K562 (cell line): ENCODE data around the gene CCL21. TPM values are rescaled to one million over a fixed set of nuclear protein-coding genes. Genes with fewer than 3 reads are reported as not detected.

Experiments
- ATAC-seq: fragments of 200-7000 bp; cut with Tn5 transposase; 3 replicates; pipeline ENCODE4 v1.9.1; 2020; ENCODE audit warnings: moderate library complexity
- BruUV-seq: library from RNA; stranded (reverse); fragments of 400-500 nt; replicated peaks from 2 replicates; lab custom pipeline; 2021; lab: Mats Ljungman, UMichigan
- CTCF ChIA-PET: fragments of 300-600 bp; formaldehyde crosslinking; extraction: SDS; loops from one replicate; lab custom pipeline; 2021; ENCODE audit warnings: low intra/inter-chr PET ratio; lab: Yijun Ruan, JAX
- POLR2A ChIA-PET: fragments of 300-600, 350-650 bp; sonication (Branson Sonifier 250); formaldehyde crosslinking; extraction: SDS; loops from one replicate; lab custom pipeline; 2021; ENCODE audit warnings: antibody characterized with exemption, inconsistent platforms; lab: Yijun Ruan, JAX
- DNase-seq, 4 experiments: peaks; one replicate each; pipeline versions ENCODE4 v3.0.0 to v3.0.0-alpha.2; 2011 to 2018; ENCODE audit warnings: low spot score in 3 of 4, mixed read lengths in 3 of 4; ENCODE audit errors: extremely low read depth in 1 of 4
- FAIRE-seq: peaks from 2 replicates; lab custom pipeline; 2011; peaks lifted over from hg19 to GRCh38; lab: Jason Lieb, UNC
- H2AFZ ChIP-seq: 2 replicates; pipeline ENCODE4 v1.6.0; 2011; ENCODE audit warnings: low read depth, low read length, control low read depth, inconsistent platforms
- H3K27ac ChIP-seq: fragments of 200-600 bp; 3 replicates; pipeline ENCODE4 v1.8.0; 2011; ENCODE audit warnings: low read depth, mild to moderate bottlenecking, control low read depth, inconsistent platforms, low read length, moderate library complexity, mixed read lengths; ENCODE audit errors: extremely low read depth
- H3K27me3 ChIP-seq, 2 experiments: fragments of 300-600 bp in 1 of 2; 2 replicates in 1 of 2; 3 replicates in 1 of 2; pipeline versions ENCODE4 v1.6.0 to v1.8.0; 2011; ENCODE audit warnings: inconsistent platforms in 2 of 2, low read length in 2 of 2, mild to moderate bottlenecking in 1 of 2, mixed read lengths in 1 of 2, moderate library complexity in 1 of 2; ENCODE audit not compliant: control insufficient read depth in 2 of 2, insufficient read depth in 2 of 2
- H3K36me3 ChIP-seq: fragments of 300-600 bp; 3 replicates; pipeline ENCODE4 v1.8.0; 2011; ENCODE audit warnings: mild to moderate bottlenecking, low read length, inconsistent platforms; ENCODE audit not compliant: control insufficient read depth, insufficient read depth
- H3K4me1 ChIP-seq, 2 experiments: fragments of 200-600 bp in 1 of 2; replicated peaks in 1 of 2; 2 replicates in 1 of 2; 3 replicates in 1 of 2; pipeline versions ENCODE4 v1.5.1 to v1.8.0; 2011; ENCODE audit warnings: inconsistent platforms in 2 of 2, low read length in 2 of 2, mild to moderate bottlenecking in 1 of 2, mixed read lengths in 1 of 2, moderate library complexity in 1 of 2; ENCODE audit not compliant: control insufficient read depth in 2 of 2, insufficient read depth in 2 of 2
- H3K4me2 ChIP-seq: 2 replicates; pipeline ENCODE4 v1.6.1; 2011; ENCODE audit warnings: low read length, control low read depth, inconsistent platforms, mixed read lengths; ENCODE audit not compliant: insufficient read depth
- H3K4me3 ChIP-seq: fragments of 200-600 bp; sonication (generic), shearing (Covaris generic); 2 replicates; pipeline ENCODE4 v1.5.1; 2016; ENCODE audit warnings: control low read depth, inconsistent platforms
- H3K79me2 ChIP-seq: fragments of 200-600 bp; 3 replicates; pipeline ENCODE4 v1.8.0; 2011; ENCODE audit warnings: low read length, inconsistent platforms; ENCODE audit not compliant: control insufficient read depth, insufficient read depth
- H3K9ac ChIP-seq, 2 experiments: 2 replicates each; pipeline versions ENCODE4 v1.6.0 to v1.6.1; 2011; ENCODE audit warnings: low read depth in 2 of 2, low read length in 2 of 2, control low read depth in 1 of 2, inconsistent platforms in 1 of 2, mild to moderate bottlenecking in 1 of 2, mixed read lengths in 1 of 2; ENCODE audit not compliant: insufficient read depth in 1 of 2
- H3K9me1 ChIP-seq: one replicate; pipeline ENCODE4 v1.6.0; 2011; ENCODE audit warnings: inconsistent platforms, mild to moderate bottlenecking, low read length, moderate library complexity; ENCODE audit not compliant: control insufficient read depth, insufficient read depth
- H3K9me3 ChIP-seq: replicated peaks from 2 replicates; pipeline ENCODE4 v1.5.1; 2011; ENCODE audit warnings: low read depth, low read length, inconsistent platforms; ENCODE audit not compliant: control insufficient read depth, insufficient read depth
- H4K20me1 ChIP-seq: replicated peaks from 2 replicates; pipeline ENCODE4 v1.6.1; 2011; ENCODE audit warnings: low read length, inconsistent platforms, mixed read lengths; ENCODE audit not compliant: control insufficient read depth, insufficient read depth
- BRF2 ChIP-seq: IDR thresholded peaks from 3 replicates; pipeline ENCODE4 v1.6.1; 2011; ENCODE audit warnings: borderline replicate concordance, mild to moderate bottlenecking; ENCODE audit not compliant: insufficient read length, insufficient read depth
- ETS2 ChIP-seq: IDR thresholded peaks from 2 replicates; pipeline ENCODE4 v1.6.1; 2016; ENCODE audit warnings: borderline replicate concordance, missing genetic modification characterization, mild to moderate bottlenecking, moderate library complexity, missing compliant biosample characterization; ENCODE audit not compliant: poor library complexity, severe bottlenecking
- EWSR1 ChIP-seq: fragments of 450-650 bp; IDR thresholded peaks from 2 replicates; pipeline ENCODE4 v1.6.1; 2018; ENCODE audit warnings: borderline replicate concordance, mild to moderate bottlenecking, low read depth, moderate library complexity; ENCODE audit not compliant: partially characterized antibody
- MED1 ChIP-seq: sonication (generic); formaldehyde crosslinking; IDR thresholded peaks from 2 replicates; pipeline ENCODE4 v1.8.1; 2023; ENCODE audit warnings: missing genetic modification reagents, borderline replicate concordance
- MEF2D ChIP-seq: conservative IDR thresholded peaks from 2 replicates; pipeline ENCODE4 v1.6.1; 2016; ENCODE audit warnings: low read depth, missing genetic modification characterization, missing compliant biosample characterization
- PCBP2 ChIP-seq: fragments of 200-400 bp; formaldehyde crosslinking; IDR thresholded peaks from 2 replicates; pipeline ENCODE4 v1.6.1; 2018; ENCODE audit warnings: low read length, low read depth, mild to moderate bottlenecking, moderate library complexity; ENCODE audit not compliant: poor library complexity, severe bottlenecking
- PTTG1 ChIP-seq: fragments of 450-650 bp; IDR thresholded peaks from 2 replicates; pipeline ENCODE4 v1.6.1; 2016; ENCODE audit warnings: low read depth, mild to moderate bottlenecking, missing genetic modification characterization, missing compliant biosample characterization
- SRSF1 ChIP-seq: fragments of 200-400 bp; formaldehyde crosslinking; IDR thresholded peaks from 2 replicates; pipeline ENCODE4 v1.6.1; 2017; ENCODE audit warnings: mild to moderate bottlenecking, low read depth, low read length, moderate library complexity
- ZNF384 ChIP-seq: IDR thresholded peaks from 2 replicates; pipeline ENCODE4 v1.6.1; 2012; ENCODE audit warnings: low read depth, low read length, improper control_type of control experiment
- ZNF766 ChIP-seq: fragments of 200-800 bp; sonication (Bioruptor generic); conservative IDR thresholded peaks from 2 replicates; pipeline ENCODE4 v1.6.1; 2016; ENCODE audit warnings: missing genetic modification characterization, missing compliant biosample characterization
- WGBS: fragments of 100-300 bp; shearing (Covaris generic); methylation state at CpG from one replicate; pipeline ENCODE4 v1.1.6; 2016; ENCODE audit warnings: low coverage, mixed read lengths; ENCODE audit not compliant: insufficient coverage; ENCODE audit errors: missing lambda C conversion rate; 5-methylcytosine and 5-hydroxymethylcytosine counted together
- in situ Hi-C: fragments of 300-500 bp; cut with MboI; formaldehyde crosslinking; loops from 4 replicates; pipeline ENCODE4 v1.15.0; 2018; ENCODE audit warnings: inconsistent platforms, mixed read lengths
- intact Hi-C: fragments of 100-400 bp; cut with micrococcal nuclease; formaldehyde crosslinking; loops from 2 replicates; pipeline ENCODE4 v1.14.2; 2022
- polyA plus RNA-seq, 8 experiments: library from polyadenylated mRNA; depleted of rRNA in 4 of 8; stranded (reverse) in 5 of 8; unstranded in 3 of 8; fragments of >200 nt; fragmentation: Nextera tagmentation in 2 of 8; fragmentation: Illumina TruSeq in 1 of 8; extraction: Ambion mirVana in 2 of 8; extraction: Trizol in 1 of 8; gene quantifications; 2 replicates each; pipeline versions ENCODE4 v1.2.1 to v1.2.3, GENCODE V29; 2011 to 2014; ENCODE audit warnings: inconsistent platforms in 1 of 8, missing spikeins in 1 of 8
- total RNA-seq, 7 experiments: library from RNA; depleted of rRNA in 6 of 7; stranded (reverse); fragments of >200 nt in 6 of 7; fragmentation: Illumina TruSeq in 2 of 7; extraction: Trizol in 2 of 7; gene quantifications; 2 replicates each; pipeline versions ENCODE4 v1.2.1 to v1.2.3, GENCODE V29; 2011 to 2021; ENCODE audit warnings: low replicate concordance in 1 of 7
- TF ChIP-seq, protein P1 (sequence below): sonication (generic); formaldehyde crosslinking; IDR thresholded peaks from 2 replicates; pipeline ENCODE4 v1.8.0; 2022; ENCODE audit warnings: missing genetic modification reagents, mild to moderate bottlenecking, borderline replicate concordance
- TF ChIP-seq, protein P2 (sequence below): fragments of 250-450 bp; sonication (Bioruptor Pico); IDR thresholded peaks from 2 replicates; pipeline ENCODE4 v1.6.1; 2021; ENCODE audit warnings: mild to moderate bottlenecking

The CCL21 gene
- total and polyA plus RNA-seq, 9 of the 15 experiments (the other 6 are each of a cell fraction or from before 2014, with no cell fraction given): not detected

GRCh38 chr9:34662526-34663302, 47.2 kb downstream of the CCL21 start, which contains the start of gene CCL27 (continued):
- TF ChIP-seq ZNF384: no peak

- BruUV-seq: no TSS peak
- FAIRE-seq (no peak), DNase-seq (no peak), ATAC-seq (no peak)
- no peaks in the 10 kb centered on the region for H4K20me1 ChIP-seq
- TF ChIP-seq BRF2 (no peak), MEF2D (tag) (no peak), SRSF1 (no peak), EWSR1 (no peak), PTTG1 (no peak), MED1 (no peak), ETS2 (tag) (no peak), PCBP2 (no peak), ZNF766 (CRISPR knock-in tag) (no peak)
- TF ChIP-seq, protein P1, sequence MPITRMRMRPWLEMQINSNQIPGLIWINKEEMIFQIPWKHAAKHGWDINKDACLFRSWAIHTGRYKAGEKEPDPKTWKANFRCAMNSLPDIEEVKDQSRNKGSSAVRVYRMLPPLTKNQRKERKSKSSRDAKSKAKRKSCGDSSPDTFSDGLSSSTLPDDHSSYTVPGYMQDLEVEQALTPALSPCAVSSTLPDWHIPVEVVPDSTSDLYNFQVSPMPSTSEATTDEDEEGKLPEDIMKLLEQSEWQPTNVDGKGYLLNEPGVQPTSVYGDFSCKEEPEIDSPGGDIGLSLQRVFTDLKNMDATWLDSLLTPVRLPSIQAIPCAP: no peak
- TF ChIP-seq, protein P2, sequence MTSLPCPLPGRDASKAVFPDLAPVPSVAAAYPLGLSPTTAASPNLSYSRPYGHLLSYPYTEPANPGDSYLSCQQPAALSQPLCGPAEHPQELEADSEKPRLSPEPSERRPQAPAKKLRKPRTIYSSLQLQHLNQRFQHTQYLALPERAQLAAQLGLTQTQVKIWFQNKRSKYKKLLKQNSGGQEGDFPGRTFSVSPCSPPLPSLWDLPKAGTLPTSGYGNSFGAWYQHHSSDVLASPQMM (CRISPR knock-in tag): no peak
- in situ Hi-C loops: no loop called here
- H3K36me3 ChIP-seq: no peaks in the 10 kb centered on the region
- H3K27me3 ChIP-seq: no peaks in the 10 kb centered on the region
- H3K9ac ChIP-seq: no peak overlapping the region
- H3K4me3 ChIP-seq: no peak overlapping the region
- CTCF ChIA-PET: no interaction called here
- no peak overlapping the region for H2AFZ ChIP-seq
- no peak overlapping the region for H3K27ac ChIP-seq
- H3K4me1 ChIP-seq: peaks cover 14 to 17% of the 10 kb centered on the region in 2 experiments
- H3K9me3 ChIP-seq: no peaks in the 10 kb centered on the region
- no peaks in the 10 kb centered on the region for H3K79me2 ChIP-seq
- intact Hi-C loops: no loop called here
- H3K9me1 ChIP-seq: peaks cover 2% of the 10 kb centered on the region
- WGBS: 78% methylated on average over 8 of the region's 8 CpGs
- POLR2A ChIA-PET: interaction anchor here (0.6 to 2.8 kb wide), 2 partner anchors 8 to 24 kb away, joined by 3 to 13 read pairs; partner anchors contain the start of gene IL11RA
- H3K4me2 ChIP-seq: no peak overlapping the region
Measured at GRCh38 chr9:34659592-34660253, 50.2 kb downstream of the CCL21 start.
